CD4-positive, alpha-beta T cell treated with Interleukin-15 for 1 hour (primary cell): Measurements from ENCODE around the gene RNF148.

Experiments
- DNase-seq: peaks from one replicate; pipeline ENCODE4 v3.0.0-alpha.2; 2020

RNF148 gene, protein sequence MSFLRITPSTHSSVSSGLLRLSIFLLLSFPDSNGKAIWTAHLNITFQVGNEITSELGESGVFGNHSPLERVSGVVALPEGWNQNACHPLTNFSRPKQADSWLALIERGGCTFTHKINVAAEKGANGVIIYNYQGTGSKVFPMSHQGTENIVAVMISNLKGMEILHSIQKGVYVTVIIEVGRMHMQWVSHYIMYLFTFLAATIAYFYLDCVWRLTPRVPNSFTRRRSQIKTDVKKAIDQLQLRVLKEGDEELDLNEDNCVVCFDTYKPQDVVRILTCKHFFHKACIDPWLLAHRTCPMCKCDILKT

DNA sequence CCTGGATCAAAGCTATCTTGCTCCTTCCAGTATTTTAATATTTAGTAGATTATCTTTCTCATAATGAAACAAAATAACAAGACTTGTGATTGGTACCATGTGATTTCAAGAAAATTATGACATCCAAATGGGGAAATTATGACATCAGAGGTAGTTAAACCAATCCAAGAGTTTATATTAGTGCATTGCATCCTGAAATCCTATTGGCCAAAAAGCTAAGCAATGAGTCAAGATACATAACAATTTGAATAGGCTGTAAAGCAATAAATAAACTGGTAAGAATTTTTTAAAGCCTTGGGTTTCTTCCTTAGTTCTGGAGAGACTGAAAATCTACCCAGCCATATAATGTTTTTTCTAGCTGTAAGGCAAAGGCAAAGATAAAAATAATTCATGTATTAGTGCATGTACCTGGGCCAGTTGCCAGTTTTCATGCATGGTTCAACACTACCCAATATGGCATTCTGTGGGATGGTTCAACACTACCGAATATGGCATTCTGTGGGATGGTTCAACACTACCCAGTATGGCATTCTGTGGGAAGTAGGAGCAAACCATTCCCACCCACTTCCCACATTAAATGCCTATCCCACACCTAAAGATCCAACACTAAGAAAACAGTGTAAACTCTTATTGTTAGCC, at the start of gene RNF148:
RNF148 (minus strand) TSS at position 51 of the 639 bp plus-strand sequence. CDS start 172 bp downstream, outside the sequence.
- DNase-seq: no peak

DNA sequence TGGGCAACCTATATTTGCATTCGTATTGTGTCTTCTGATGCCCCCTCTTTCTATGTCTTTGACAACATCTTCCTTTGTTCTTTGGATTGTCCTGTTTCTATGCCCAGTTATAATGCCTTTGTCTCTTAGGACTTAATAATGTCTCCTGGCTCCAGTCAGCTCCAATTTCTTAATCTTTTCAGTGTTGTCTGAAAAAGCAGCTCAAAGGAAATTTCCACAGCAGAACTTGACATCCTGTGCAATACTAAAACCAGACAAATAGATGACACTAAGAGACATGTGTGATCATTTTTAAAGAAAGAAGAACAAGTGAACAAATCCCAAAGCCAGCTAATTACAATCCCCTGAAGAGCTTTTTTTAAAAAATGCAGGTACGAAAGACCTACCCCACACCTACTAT, 47.7 kb upstream of the RNF148 start:
- no peak for DNase-seq

DNA sequence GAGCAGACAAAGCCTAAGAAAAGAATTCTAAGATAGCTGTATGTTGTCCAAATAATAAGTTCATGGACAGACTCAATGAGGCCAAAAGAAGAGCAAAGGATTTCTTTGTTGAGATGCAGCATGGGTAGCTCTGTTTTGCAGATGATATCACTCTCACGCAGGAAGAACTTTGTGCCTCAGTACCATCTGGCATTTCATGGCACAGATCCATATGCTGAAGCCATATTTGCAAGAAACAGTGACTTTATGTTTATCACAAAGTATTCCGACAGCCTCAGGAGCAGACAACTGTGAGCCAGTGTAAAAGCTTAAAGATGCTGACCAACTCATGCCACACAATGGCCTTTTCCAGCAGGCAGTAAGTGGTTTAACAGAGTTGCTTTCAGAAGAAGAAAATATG, 45.5 kb upstream of the RNF148 start:
- DNase-seq: no peak

DNA sequence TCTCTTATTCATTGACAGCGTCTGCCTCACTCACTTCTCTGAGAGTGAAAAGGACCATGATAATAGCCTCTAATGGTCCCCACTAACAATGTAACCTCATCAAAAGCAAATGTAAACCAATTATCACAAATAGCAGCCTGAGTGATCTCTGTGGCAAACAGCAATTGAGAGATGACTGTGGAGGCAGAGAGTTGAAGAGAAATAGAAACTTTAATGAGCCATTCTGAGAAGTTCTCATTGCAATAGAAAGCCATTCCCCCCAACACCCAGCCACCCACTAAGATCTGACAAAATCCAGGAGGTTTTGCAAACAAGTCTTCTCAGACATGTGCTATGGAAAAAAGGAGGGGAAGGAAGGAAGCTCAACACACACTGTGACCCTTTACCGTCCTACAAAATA, 44.2 kb upstream of the RNF148 start:
- DNase-seq: no peak

DNA sequence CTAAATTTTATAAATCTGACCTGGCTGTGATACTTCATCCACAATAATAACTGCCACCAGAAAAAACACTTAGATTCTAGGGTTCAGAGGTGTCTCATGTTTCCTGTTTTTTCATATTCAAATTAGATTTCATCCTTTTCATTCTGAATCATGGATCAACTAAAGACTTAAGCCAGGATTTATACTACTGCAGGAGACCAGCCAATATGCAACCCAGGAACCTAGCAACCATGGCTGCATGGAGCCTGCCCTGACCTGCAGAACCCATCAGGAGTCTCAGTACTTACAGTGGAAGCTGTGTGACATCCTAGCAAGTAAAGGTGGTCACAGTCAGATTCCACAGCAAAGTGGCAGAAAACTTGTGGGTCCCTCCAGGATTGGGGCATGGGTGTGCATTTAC, 40.5 kb upstream of the RNF148 start:
- DNase-seq: no peak

DNA sequence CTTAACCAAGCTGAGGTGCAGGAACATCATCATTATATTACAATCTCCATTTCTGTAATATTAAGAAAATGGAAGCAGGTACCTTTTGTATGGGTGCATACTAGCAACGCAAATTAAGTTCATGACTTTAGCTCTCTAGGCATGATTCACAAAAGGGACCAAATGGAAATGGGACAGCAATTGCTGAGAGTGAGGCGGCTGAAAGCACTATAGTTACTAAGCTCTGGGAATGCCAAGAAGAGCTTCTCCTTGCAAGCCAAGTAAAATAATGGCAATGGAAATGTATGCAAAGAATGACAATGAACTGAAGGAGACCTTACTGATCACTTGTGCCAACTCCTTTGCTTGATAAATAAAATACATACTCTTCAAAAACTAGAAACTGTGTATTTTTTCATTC, 36.2 kb upstream of the RNF148 start:
- no peak for DNase-seq

DNA sequence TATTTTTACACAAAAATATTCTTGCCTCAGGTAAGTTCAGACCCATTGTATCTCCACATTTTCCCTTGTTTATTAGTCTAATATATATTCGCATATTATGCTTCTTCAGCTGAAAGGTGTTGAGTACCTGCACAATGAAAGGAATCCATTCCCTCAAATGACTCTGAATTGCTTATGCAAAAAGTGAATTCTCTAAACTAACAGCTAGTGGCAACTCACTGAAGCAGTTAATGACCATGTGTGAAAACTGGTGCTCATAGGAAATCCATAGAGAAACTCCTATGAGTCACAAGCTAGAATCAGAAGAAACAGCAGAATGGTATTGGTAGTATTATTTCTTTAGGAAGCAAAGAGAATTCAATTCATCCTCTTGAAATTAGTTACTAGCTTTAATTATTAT, 33.5 kb upstream of the RNF148 start:
- DNase-seq: no peak

DNA sequence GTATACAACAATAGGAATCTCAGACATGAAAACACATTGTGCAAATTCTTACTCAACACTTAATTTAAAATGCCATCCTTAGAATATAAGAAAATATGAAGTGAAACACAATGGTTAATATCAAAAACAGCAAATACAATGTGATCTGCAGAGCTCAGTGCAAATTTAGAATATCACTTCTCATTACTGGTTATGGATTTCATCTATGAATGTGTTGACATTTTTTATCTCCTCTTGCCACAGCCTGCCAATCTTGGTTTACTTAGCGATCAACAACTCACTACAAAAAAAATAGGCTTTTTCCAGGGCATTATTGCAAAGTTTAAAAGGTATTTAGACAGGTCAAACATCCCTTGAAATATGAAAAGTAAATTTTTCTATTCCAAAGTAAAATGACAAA, 25.0 kb upstream of the RNF148 start:
- no peak for DNase-seq

DNA sequence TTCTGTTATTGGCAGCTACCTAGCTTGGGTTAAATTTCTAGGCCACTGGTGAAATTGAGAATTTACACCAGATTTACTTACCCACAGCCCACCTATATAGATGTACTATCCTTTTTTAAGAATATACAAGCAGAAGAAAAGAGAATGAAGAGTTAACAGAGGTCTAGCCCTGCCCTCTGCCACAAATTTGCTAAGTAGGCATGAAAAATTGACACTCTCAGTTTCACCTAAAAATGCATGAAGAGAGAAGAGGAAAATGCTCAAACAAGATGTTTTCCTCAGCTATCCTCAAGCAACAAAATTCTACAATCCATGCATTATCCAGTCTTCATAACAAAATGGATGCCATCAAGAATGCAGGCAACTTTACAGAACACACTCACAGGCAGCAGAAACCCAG, 24.6 kb upstream of the RNF148 start:
- no peak for DNase-seq

DNA sequence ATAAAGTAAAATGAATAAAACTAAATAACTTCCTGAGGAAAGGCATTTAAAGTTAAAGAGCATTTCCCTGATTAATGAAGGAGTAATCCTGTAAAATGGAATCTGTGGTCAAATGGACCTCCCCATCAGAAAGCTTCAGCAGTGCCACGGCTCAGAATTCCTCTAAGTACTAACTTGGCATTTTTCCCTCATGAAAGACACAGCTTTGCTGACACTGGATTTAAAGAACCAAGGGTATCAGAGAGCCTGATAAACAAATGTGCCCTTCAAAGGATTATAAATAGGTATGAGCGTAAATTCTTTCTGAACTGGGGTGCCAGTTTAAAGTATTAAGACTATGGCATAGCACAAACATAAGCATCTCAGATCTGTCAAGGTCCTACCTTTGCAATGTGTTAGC, 24.2 kb upstream of the RNF148 start:
- DNase-seq: no peak

DNA sequence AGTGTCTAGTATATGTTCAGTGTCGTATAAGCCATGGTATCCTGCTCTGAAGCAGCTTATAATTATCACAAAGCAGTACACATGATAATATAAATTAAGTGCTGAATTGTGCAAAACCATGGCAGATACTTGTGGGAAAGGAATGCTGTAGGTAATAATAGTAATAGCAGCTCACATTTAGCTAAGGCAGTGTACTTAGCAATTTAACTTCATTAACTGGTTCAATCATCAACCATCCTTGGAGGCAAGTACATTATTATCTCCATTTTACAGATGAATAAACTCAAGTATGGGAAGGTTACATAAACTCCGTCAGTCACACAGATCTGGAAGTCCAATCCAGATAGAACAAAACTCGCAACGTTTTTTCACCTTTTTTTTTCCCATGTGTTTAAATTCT, 21.6 kb upstream of the RNF148 start:
- no peak for DNase-seq

DNA sequence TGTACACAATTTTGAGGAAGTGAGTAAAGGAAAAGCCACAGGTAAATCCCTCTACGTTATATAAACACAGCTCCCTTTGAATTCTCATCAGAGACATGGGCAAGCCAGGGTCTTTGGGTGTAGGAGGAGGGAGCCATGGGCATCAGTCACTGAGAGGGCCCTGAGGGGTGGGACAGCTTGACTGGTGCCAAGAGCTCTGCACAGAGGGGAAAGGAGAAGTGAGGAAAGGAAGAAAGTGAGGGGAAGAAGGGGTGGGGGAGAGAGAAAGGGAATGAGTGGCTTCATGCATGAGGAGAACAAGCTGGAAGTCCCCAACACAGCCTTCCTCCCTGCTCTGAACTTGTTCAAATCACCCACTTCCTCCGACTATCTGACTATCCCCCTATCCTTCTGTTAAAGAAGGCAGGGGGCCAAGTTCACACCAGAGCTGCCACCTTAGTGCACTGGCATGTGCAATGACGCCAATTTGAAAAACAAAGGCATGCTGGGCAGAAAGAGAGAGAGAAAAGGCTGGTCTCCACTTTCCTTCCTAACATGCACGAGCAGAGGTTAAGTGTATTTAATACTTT, 16.4 kb upstream of the RNF148 start:
- no peak for DNase-seq

DNA sequence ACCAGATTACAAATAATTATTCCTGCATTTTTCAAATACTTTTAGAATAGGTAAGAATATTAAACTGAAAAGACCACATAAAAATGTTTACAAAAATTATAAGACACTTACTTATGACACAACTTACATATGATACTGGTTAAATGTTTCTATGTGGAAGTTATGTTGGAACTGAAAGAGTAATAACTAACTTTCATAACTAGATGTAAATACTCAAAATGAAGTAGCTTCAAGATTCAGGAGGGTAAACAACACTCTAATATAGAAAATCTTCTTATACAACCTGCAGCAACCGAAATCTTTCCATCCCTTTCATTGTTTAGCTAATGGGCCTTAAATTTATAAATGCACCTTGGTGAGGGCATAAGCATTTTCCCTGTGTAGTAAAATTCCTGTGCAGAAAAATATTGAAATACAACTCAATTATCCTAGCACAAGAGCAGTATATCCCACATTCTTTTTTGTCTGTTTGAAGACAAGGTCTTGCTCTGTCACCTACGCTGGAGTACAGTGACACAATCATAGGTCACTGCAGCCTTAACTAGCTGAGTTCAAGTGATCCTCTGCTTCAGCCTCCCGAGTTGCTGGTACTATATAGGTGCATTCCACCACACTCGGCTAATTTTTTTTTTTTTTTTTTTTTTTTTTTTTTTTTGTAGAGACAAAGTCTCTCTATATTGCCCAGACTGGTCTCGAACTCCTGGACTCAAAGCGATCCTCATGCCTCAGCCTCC, 14.8 kb upstream of the RNF148 start:
- no peak for DNase-seq

DNA sequence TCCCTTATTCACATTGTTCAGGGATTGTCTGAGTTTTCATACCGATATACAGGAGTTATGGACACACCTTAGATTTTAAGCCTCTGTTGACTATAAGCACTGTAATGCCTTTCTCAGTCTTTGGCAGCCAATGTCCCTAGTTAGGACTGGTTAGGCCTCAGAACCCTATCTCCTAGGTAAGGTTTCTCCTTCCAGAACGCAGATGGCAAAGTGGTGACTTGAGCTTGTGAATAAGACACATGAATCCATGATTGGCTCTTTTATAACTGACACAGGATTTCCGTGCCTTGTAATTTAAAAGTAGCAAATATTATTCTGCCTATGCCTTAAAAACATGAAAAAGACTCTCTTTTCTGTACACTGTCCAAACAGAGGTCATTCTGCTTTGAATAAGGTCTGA, 12.5 kb upstream of the RNF148 start:
- no peak for DNase-seq

DNA sequence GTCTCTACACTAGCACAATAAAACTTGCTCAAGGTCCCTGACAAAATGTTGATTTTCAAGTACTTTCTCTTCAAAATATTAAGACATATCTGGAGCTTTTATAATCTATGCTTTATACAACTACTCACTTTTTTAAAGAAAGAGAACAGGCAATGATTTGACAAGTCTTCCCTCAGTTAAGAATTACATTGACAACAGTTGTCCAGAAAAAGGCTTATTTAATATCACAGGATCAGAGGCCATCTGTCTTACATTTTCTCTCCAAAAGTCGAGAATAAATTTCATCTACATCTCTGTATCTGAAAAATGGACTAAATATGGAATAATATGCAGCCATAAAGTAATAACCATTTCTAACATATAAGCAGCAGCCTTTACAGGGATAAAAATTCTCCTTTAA, 8.2 kb upstream of the RNF148 start:
- no peak for DNase-seq

DNA sequence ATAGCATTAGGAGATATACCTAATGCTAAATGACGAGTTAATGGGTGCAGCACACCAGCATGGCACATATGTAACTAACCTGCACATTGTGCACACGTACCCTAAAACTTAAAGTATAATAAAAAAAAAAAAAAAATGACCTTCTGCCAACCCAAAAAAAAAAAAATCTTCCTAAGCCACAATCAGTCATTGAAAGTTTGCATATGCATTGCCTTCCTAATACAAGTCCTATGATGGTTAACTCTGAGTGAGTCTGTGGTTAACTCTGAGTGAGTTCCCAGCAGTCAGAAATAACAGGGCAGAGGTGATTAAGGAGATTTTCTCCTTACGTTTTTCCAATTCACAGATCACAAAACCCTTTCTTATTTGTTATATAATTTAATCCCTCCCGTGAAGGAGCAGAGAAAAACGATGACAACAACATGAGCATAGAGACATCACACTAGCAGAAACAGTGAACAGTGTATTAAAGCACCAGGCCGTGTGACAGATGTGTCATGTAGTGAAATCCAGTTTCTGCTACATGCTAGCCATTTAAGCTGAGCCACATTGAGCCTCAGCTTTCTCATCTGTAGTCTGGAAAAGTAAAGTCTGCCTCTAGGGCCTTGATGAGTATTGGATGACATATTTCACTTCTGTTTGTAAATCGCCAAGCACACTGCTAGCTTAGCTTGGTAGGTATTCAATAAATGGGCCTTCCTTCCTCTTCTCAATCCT, 7.4 kb upstream of the RNF148 start:
- DNase-seq: no peak

DNA sequence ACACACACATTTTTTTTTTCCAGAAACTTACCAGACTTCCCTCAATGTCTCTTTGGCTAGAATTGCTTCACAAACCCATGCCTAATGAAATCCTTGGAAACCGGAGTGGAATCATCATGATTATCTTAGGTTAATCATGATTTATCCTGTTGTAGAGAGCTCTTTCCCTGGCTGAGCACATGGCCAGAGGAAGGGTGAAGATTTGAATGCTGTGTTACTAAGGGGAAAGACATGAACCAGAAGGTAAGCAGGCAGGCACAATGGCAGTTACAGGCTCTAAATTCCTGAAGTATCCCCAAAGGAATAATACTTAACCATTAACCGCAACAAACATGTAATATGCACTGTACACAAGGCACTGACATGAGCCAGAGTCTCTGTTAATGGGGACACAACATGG, 4.1 kb upstream of the RNF148 start:
- DNase-seq: no peak

DNA sequence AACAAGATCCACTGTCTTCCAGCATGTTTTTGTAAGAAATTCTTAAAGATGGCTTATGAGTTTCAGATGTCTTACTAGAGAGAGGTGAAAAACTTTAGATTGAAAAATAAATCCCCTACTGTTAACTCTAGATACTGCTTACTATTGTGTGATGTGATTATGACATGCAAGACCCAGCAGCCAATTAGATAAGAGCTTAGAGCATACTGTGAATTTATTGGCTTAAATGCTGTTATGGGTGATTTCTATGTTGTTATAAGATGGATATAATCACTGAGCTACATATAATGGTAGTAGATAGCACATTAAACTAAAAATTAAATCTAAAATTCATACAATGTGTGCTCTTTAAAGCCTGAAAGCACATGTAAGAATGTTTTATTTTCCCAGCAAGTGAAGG, 3.7 kb downstream of the RNF148 start, which contains the start of gene RNF133:
RNF133 (minus strand) TSS at position 101 of the 400 bp plus-strand sequence. CDS start 199 bp downstream, outside the sequence.
- no peak for DNase-seq

DNA sequence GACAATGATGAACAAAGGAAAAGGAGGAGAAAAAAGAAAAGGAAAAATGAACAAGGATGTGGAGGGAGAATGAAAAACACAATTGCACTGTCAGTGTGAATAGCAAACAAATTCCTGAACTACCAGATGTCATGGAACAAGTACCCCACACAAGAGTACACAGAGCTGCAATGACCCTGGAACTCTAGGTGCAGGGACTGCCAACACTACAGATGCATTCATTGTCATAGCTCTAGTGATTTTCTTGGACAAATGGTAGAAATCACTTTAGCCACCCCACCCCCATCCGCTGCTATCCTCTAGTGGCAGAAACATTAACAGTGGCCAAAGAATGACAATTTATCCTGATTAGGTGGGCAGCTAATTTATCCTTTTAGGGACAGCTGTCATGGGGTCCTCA, 6.9 kb downstream of the RNF148 start:
- no peak for DNase-seq

DNA sequence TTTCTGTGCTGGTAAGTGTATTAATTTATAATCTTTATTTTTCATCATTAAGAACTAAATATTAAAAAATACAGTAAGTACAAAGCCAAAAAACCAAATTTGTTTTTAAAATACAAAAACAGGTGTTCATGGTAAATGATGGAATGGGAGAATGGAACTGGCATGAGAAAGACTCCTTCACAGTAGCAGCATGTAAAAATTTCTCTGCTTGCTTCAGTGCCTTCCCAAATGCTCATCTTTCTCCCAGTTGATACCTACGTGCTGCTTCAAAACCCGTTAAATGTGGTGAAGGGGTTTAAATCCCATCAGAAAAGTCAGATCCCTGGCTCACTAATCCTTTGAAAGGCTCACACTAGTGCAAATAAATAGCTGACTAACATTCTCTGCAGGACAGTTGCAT, 8.0 kb downstream of the RNF148 start:
- no peak for DNase-seq

DNA sequence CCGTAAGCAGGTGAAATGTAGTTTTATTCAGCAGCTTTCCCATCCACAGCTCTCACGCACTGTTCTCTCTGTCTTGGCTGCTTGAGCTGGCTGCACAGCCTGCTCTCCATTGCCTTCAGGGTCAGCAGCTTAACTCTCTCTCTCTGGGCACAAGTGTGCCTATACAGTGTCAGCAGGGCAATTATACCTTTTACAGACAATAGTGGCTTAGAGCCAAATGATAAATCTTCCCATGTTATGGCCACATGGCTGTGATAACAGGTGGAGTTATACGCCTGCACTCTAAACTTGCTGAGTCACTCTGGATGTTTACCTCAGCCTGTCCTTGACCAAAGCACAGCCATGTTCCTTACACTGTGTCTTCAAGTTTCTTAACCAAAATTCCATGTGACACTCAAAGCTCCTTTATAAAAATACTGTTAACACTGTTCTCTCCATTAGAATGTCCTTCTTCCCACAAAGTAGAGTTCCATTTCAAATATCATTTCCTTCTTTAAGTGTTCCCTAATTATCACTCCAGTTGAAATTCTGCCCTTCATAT, 9.9 kb downstream of the RNF148 start:
- DNase-seq: no peak

DNA sequence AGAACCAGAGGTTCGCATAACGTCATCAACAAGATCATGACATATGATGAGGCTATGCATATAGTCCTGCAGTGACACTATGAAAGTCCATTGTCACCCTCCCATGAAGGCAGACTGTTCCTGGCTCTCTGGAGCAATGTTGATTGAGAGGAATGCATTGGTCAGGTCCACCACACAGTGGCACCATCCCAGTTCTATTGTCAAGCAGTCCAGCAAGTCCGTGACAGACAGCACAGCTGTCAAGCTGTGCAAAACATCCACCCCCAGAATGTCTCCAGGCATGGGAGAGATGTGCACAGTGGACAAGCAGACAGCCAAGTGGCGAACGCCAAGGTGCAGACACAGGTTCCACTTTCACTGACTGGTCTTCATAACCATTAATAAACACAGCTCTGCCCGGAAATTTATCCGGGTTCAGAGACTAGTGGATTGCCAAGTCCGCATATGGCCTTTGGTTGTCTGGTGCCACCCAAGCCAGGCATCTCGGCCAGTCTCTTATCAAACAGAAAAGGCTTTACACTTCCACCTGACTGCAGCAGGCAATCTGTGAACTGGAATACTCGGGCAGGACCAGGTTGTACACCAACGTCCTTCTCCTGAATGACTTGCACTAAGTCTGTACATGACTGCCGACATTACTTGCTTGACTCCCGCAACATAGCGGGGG, 11.0 kb downstream of the RNF148 start:
- DNase-seq: no peak
